H9 (cell line): Measurements from ENCODE around the gene MNS1. TPM values are rescaled to one million over a fixed set of nuclear protein-coding genes. Genes with fewer than 3 reads are reported as not detected.

Experiments used
- DNase-seq: peaks from one replicate; pipeline ENCODE4 v3.0.0-alpha.2; 2017
- H2AFZ ChIP-seq: one replicate; pipeline ENCODE4 v1.6.1; 2013; ENCODE audit warnings: mild to moderate bottlenecking, low read length, control low read depth, moderate library complexity
- H2AK5ac ChIP-seq: 2 replicates; pipeline ENCODE4 v1.6.1; 2013; ENCODE audit warnings: low read length, control low read depth, mixed read lengths; ENCODE audit not compliant: insufficient read length
- H2BK120ac ChIP-seq: one replicate; pipeline ENCODE4 v1.6.1; 2013; ENCODE audit warnings: low read depth, mild to moderate bottlenecking, low read length, control low read depth, inconsistent platforms; ENCODE audit not compliant: poor library complexity, severe bottlenecking
- H2BK12ac ChIP-seq: 2 replicates; pipeline ENCODE4 v1.6.1; 2013; ENCODE audit warnings: low read length, control low read depth, mixed read lengths, low read depth; ENCODE audit not compliant: insufficient read length
- H2BK15ac ChIP-seq: 2 replicates; pipeline ENCODE4 v1.6.1; 2013; ENCODE audit warnings: low read depth, low read length, control low read depth
- H2BK20ac ChIP-seq: one replicate; pipeline ENCODE4 v1.6.1; 2013; ENCODE audit warnings: low read depth, mild to moderate bottlenecking, low read length, control low read depth, inconsistent platforms; ENCODE audit not compliant: poor library complexity, severe bottlenecking
- H2BK5ac ChIP-seq: 2 replicates; pipeline ENCODE4 v1.6.1; 2013; ENCODE audit warnings: low read length, control low read depth, mixed read lengths; ENCODE audit not compliant: insufficient read length
- H3K14ac ChIP-seq: 2 replicates; pipeline ENCODE4 v1.6.1; 2013; ENCODE audit warnings: low read length, control low read depth; ENCODE audit not compliant: insufficient read depth
- H3K18ac ChIP-seq: 2 replicates; pipeline ENCODE4 v1.6.1; 2013; ENCODE audit warnings: low read depth, mild to moderate bottlenecking, mixed read lengths, low read length, control low read depth; ENCODE audit not compliant: insufficient read length
- H3K23ac ChIP-seq: 2 replicates; pipeline ENCODE4 v1.6.1; 2013; ENCODE audit warnings: low read length, control low read depth, mixed read lengths, low read depth; ENCODE audit not compliant: insufficient read length
- H3K23me2 ChIP-seq: 2 replicates; pipeline ENCODE4 v1.6.1; 2013; ENCODE audit warnings: low read depth, mild to moderate bottlenecking, mixed read lengths, low read length, control low read depth; ENCODE audit not compliant: insufficient read length, poor library complexity, severe bottlenecking
- H3K27ac ChIP-seq: 2 replicates; pipeline ENCODE4 v1.5.1; 2013; ENCODE audit warnings: low read length, control low read depth, mixed read lengths, low read depth; ENCODE audit not compliant: insufficient read length
- H3K27me3 ChIP-seq: 2 replicates; pipeline ENCODE4 v1.6.1; 2013; ENCODE audit warnings: low read length, control low read depth, inconsistent platforms; ENCODE audit not compliant: insufficient read depth
- H3K4ac ChIP-seq: 2 replicates; pipeline ENCODE4 v1.6.1; 2013; ENCODE audit warnings: low read depth, mild to moderate bottlenecking, control low read depth, inconsistent platforms, low read length, moderate library complexity
- H3K4me1 ChIP-seq: 2 replicates; pipeline ENCODE4 v1.6.1; 2013; ENCODE audit warnings: low read length, control low read depth, inconsistent platforms; ENCODE audit not compliant: insufficient read depth
- H3K4me2 ChIP-seq: 2 replicates; pipeline ENCODE4 v1.6.1; 2013; ENCODE audit warnings: low read length, control low read depth, mixed read lengths; ENCODE audit not compliant: insufficient read length, insufficient read depth
- H3K56ac ChIP-seq: 2 replicates; pipeline ENCODE4 v1.6.1; 2013; ENCODE audit warnings: low read depth, mild to moderate bottlenecking, mixed read lengths, low read length, control low read depth; ENCODE audit not compliant: insufficient read length
- H3K79me1 ChIP-seq: 2 replicates; pipeline ENCODE4 v1.6.1; 2013; ENCODE audit warnings: low read depth, mild to moderate bottlenecking, moderate library complexity, low read length, control low read depth, inconsistent platforms; ENCODE audit not compliant: insufficient read depth, poor library complexity, severe bottlenecking
- H3K79me2 ChIP-seq: 2 replicates; pipeline ENCODE4 v1.6.1; 2013; ENCODE audit warnings: low read length, control low read depth, inconsistent platforms; ENCODE audit not compliant: insufficient read depth
- H3K9ac ChIP-seq: 2 replicates; pipeline ENCODE4 v1.6.1; 2013; ENCODE audit warnings: low read length, control low read depth, mixed read lengths; ENCODE audit not compliant: insufficient read length; ENCODE audit errors: extremely low read depth
- H3K9me3 ChIP-seq: one replicate; pipeline ENCODE4 v1.6.1; 2013; ENCODE audit warnings: low read depth, low read length, inconsistent platforms; ENCODE audit not compliant: control insufficient read depth
- H3T11ph ChIP-seq: one replicate; pipeline ENCODE4 v1.6.1; 2013; ENCODE audit warnings: mild to moderate bottlenecking, low read length, control low read depth, inconsistent platforms
- H4K20me1 ChIP-seq: one replicate; pipeline ENCODE4 v1.6.1; 2013; ENCODE audit not compliant: control insufficient read depth, insufficient read length, insufficient read depth
- H4K5ac ChIP-seq: 2 replicates; pipeline ENCODE4 v1.6.1; 2013; ENCODE audit warnings: low read depth, mild to moderate bottlenecking, mixed read lengths, low read length, control low read depth; ENCODE audit not compliant: insufficient read length
- H4K8ac ChIP-seq: replicated peaks from 2 replicates; pipeline ENCODE4 v1.6.1; 2013; ENCODE audit warnings: low read length, control low read depth, mixed read lengths, low read depth; ENCODE audit not compliant: insufficient read length
- H4K91ac ChIP-seq: 2 replicates; pipeline ENCODE4 v1.6.1; 2013; ENCODE audit warnings: low read depth, mild to moderate bottlenecking, moderate library complexity, mixed read lengths, low read length, control low read depth; ENCODE audit not compliant: insufficient read length
- H3K27ac Mint-ChIP-seq, 3 experiments: 2 replicates in 2 of 3; 3 replicates in 1 of 3; pipeline ENCODE4 v1.8.0; 2020 to 2021; ENCODE audit warnings: mixed read lengths in 3 of 3, mild to moderate bottlenecking in 1 of 3, moderate library complexity in 1 of 3
- H3K27me3 Mint-ChIP-seq: 2 replicates; pipeline ENCODE4 v1.8.0; 2021; ENCODE audit warnings: low read depth, mild to moderate bottlenecking, moderate library complexity, mixed read lengths
- H3K36me3 Mint-ChIP-seq, 3 experiments: 2 replicates in 2 of 3; 3 replicates in 1 of 3; pipeline ENCODE4 v1.8.0; 2020 to 2021; ENCODE audit warnings: low read depth in 3 of 3, mixed read lengths in 3 of 3; ENCODE audit not compliant: insufficient read depth in 1 of 3
- H3K4me1 Mint-ChIP-seq, 2 experiments: 2 replicates each; pipeline ENCODE4 v1.8.0; 2020; ENCODE audit warnings: mixed read lengths in 2 of 2
- H3K4me3 Mint-ChIP-seq, 2 experiments: 2 replicates in 1 of 2; 3 replicates in 1 of 2; pipeline ENCODE4 v1.8.0; 2020 to 2021; ENCODE audit warnings: mild to moderate bottlenecking in 2 of 2, mixed read lengths in 2 of 2, moderate library complexity in 1 of 2
- H3K9me3 Mint-ChIP-seq, 2 experiments: 2 replicates in 1 of 2; 3 replicates in 1 of 2; pipeline ENCODE4 v1.8.0; 2020; ENCODE audit warnings: mild to moderate bottlenecking in 2 of 2, mixed read lengths in 2 of 2, moderate library complexity in 1 of 2
- CTCF ChIP-seq: fragments of 200-600 bp; sonication (generic); conservative IDR thresholded peaks from 3 replicates; pipeline ENCODE4 v1.8.0; 2021; ENCODE audit warnings: antibody characterized with exemption, mild to moderate bottlenecking
- WGBS: extraction: QIAGEN DNeasy Blood & Tissue Kit; methylation state at CpG from one replicate; pipeline ENCODE4 v1.1.7; 2013; ENCODE audit warnings: missing lambda C conversion rate, low lambda C conversion rate, mixed read lengths; ENCODE audit not compliant: insufficient read length; ENCODE audit errors: extremely low coverage; 5-methylcytosine and 5-hydroxymethylcytosine counted together
- total RNA-seq: library from RNA; stranded (reverse); gene quantifications from 2 replicates; pipeline ENCODE4 v1.2.1, GENCODE V29; 2021

The MNS1 gene
- total RNA-seq, 1 experiment from 2014 or later, result 4.2 TPM

- Histone ChIP-seq H4K5ac (no peak overlapping the region), H3K4me2 (no peak overlapping the region), H3K27ac (no peak overlapping the region), H3K79me1 (no peaks in the 10 kb centered on the region), H3K56ac (no peak overlapping the region), H4K91ac (no peak overlapping the region), H3K9me3 (no peaks in the 10 kb centered on the region), H3K4ac (no peak overlapping the region), H3K79me2 (no peaks in the 10 kb centered on the region), H2BK12ac (no peak overlapping the region), H3K23me2 (peaks cover 4% of the 10 kb centered on the region), H3K18ac (no peak overlapping the region), H2BK5ac (no peak overlapping the region), H2BK120ac (no peak overlapping the region), H2AFZ (no peak overlapping the region), H2AK5ac (no peak overlapping the region), H4K20me1 (no peaks in the 10 kb centered on the region), H3K9ac (no peak overlapping the region), H2BK15ac (no peak overlapping the region), H3K4me1 (no peaks in the 10 kb centered on the region), H3K14ac (no peak overlapping the region), H3K27me3 (no peaks in the 10 kb centered on the region), H3K23ac (no peak overlapping the region), H2BK20ac (no peak overlapping the region), H4K8ac (no peak overlapping the region), H3T11ph (no peak overlapping the region)
- Mint-ChIP-seq H3K9me3 (no peaks in the 10 kb centered on the region), H3K4me3 (no peak overlapping the region), H3K27ac (no peak overlapping the region), H3K4me1 (peaks cover 2 to 11% of the 10 kb centered on the region in 2 experiments; a peak in 3 of 4 replicates), H3K36me3 (peaks cover 0 to 6% (median 1%) of the 10 kb centered on the region in 3 experiments; a peak in 2 of 7 replicates), H3K27me3 (peaks cover 5% of the 10 kb centered on the region)
- WGBS, result no CpG with 5 or more reads among the region's 1 CpG
- TF ChIP-seq CTCF, result no peak
- no peak for DNase-seq
Measured at GRCh38 chr15:56460071-56460470, 4.9 kb downstream of the MNS1 start.
